Smooth muscle cell (in vitro differentiated cells): ENCODE measurements around the gene HSPA12A. TPM values are rescaled to one million over a fixed set of nuclear protein-coding genes. Genes with fewer than 3 reads are reported as not detected.

Source experiments
- DNase-seq: peaks from one replicate; lab custom pipeline; 2025; ENCODE audit not compliant: unreplicated experiment; lab: John Stamatoyannopoulos, UW
- H2AFZ ChIP-seq: fragments of 200-600 bp; sonication (generic); 2 replicates; pipeline ENCODE4 v1.6.0; 2016; ENCODE audit warnings: antibody characterized with exemption, low read depth, mild to moderate bottlenecking
- H3F3A ChIP-seq: fragments of 200-600 bp; sonication (generic); 2 replicates; pipeline ENCODE4 v1.6.0; 2017; ENCODE audit warnings: antibody characterized with exemption, low read depth
- H3K27ac ChIP-seq: fragments of 200-600 bp; sonication (generic); 2 replicates; pipeline ENCODE4 v1.5.1; 2016; ENCODE audit warnings: low read depth, mild to moderate bottlenecking
- H3K27me3 ChIP-seq: fragments of 200-600 bp; sonication (generic); 2 replicates; pipeline ENCODE4 v1.6.1; 2016; ENCODE audit warnings: low read depth, mild to moderate bottlenecking
- H3K36me3 ChIP-seq: fragments of 200-600 bp; sonication (generic); 2 replicates; pipeline ENCODE4 v1.5.1; 2016; ENCODE audit warnings: low read depth
- H3K4me1 ChIP-seq: fragments of 200-600 bp; sonication (generic); 2 replicates; pipeline ENCODE4 v1.5.1; 2016; ENCODE audit warnings: low read depth
- H3K4me2 ChIP-seq: fragments of 200-600 bp; sonication (generic); 2 replicates; pipeline ENCODE4 v1.6.0; 2016; ENCODE audit warnings: mild to moderate bottlenecking
- H3K4me3 ChIP-seq: fragments of 200-600 bp; sonication (generic); 2 replicates; pipeline ENCODE4 v1.5.1; 2016; ENCODE audit warnings: mild to moderate bottlenecking
- H3K79me2 ChIP-seq: fragments of 200-600 bp; sonication (generic); 2 replicates; pipeline ENCODE4 v1.6.0; 2016; ENCODE audit warnings: low read depth, mild to moderate bottlenecking
- H3K9ac ChIP-seq: fragments of 200-600 bp; sonication (generic); 2 replicates; pipeline ENCODE4 v1.6.0; 2016; ENCODE audit warnings: low read depth
- H3K9me3 ChIP-seq: fragments of 200-600 bp; sonication (generic); replicated peaks from 2 replicates; pipeline ENCODE4 v1.5.1; 2016; ENCODE audit warnings: low read depth
- H4K20me1 ChIP-seq: fragments of 200-600 bp; sonication (generic); 2 replicates; pipeline ENCODE4 v1.6.0; 2016; ENCODE audit warnings: low read depth
- WGBS: methylation state at CpG from one replicate; pipeline ENCODE4 v1.1.7; 2016; ENCODE audit warnings: low lambda C conversion rate; 5-methylcytosine and 5-hydroxymethylcytosine counted together
- polyA plus RNA-seq: library from polyadenylated mRNA; unstranded; fragments of >200 nt; fragmentation: Nextera tagmentation; extraction: Ambion mirVana; gene quantifications from 2 replicates; pipeline ENCODE4 v1.2.1, GENCODE V29; 2016
- total RNA-seq: library from RNA; depleted of rRNA; stranded (reverse); fragments of >200 nt; gene quantifications from 2 replicates; pipeline ENCODE4 v1.2.3, GENCODE V29; 2014
- TF ChIP-seq, protein P1 (sequence below): fragments of 200-600 bp; sonication (generic); IDR thresholded peaks from 2 replicates; pipeline ENCODE4 v1.5.1; 2017; ENCODE audit warnings: borderline replicate concordance, mild to moderate bottlenecking, antibody characterized with exemption; ENCODE audit not compliant: insufficient read depth, poor library complexity, severe bottlenecking

The HSPA12A gene
- total and polyA plus RNA-seq, 2 experiments from 2014 or later = 5.3 to 6.4 TPM

GRCh38 chr10:116685807-116686206 lies 56.6 kb downstream of the HSPA12A start:
- no peaks in the 10 kb centered on the region for H3K27me3 ChIP-seq
- no peaks in the 10 kb centered on the region for H3K79me2 ChIP-seq
- H3K27ac ChIP-seq = no peak overlapping the region
- no peaks in the 10 kb centered on the region for H4K20me1 ChIP-seq
- H3K4me1 ChIP-seq = no peaks in the 10 kb centered on the region
- no peak overlapping the region for H2AFZ ChIP-seq
- H3K9ac ChIP-seq = no peak overlapping the region
- H3F3A ChIP-seq = peaks cover 7% of the 10 kb centered on the region
- no peaks in the 10 kb centered on the region for H3K36me3 ChIP-seq
- H3K4me3 ChIP-seq = no peak overlapping the region
- no peak for DNase-seq
- no peak overlapping the region for H3K4me2 ChIP-seq
- H3K9me3 ChIP-seq = no peaks in the 10 kb centered on the region
- TF ChIP-seq, protein P1, sequence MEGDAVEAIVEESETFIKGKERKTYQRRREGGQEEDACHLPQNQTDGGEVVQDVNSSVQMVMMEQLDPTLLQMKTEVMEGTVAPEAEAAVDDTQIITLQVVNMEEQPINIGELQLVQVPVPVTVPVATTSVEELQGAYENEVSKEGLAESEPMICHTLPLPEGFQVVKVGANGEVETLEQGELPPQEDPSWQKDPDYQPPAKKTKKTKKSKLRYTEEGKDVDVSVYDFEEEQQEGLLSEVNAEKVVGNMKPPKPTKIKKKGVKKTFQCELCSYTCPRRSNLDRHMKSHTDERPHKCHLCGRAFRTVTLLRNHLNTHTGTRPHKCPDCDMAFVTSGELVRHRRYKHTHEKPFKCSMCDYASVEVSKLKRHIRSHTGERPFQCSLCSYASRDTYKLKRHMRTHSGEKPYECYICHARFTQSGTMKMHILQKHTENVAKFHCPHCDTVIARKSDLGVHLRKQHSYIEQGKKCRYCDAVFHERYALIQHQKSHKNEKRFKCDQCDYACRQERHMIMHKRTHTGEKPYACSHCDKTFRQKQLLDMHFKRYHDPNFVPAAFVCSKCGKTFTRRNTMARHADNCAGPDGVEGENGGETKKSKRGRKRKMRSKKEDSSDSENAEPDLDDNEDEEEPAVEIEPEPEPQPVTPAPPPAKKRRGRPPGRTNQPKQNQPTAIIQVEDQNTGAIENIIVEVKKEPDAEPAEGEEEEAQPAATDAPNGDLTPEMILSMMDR = no peak
- WGBS = 98% methylated on average over 6 of the region's 6 CpGs

DNA sequence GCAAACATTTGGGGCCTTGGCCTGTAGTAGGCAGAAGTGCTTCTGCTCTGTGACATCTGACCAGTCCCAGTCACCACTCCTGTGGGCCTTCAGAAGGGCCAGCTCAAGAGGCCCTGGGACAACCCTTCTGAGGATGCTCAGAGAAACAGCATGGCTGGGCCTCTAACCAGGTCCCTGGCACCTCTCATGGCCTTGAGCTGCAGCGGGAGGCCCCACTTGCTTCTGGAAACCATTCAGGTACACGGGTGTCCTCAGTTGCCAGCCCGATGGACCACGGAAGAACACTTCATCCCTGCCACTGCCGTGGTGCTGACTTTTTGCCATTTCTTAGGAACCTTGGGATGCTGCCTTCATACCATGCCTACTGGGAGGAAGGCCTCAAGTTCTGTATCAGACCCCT lies 57.6 kb downstream of the HSPA12A start:
- WGBS = 97% methylated on average over 5 of the region's 5 CpGs
- Histone ChIP-seq H2AFZ (no peak overlapping the region), H3K4me3 (no peak overlapping the region), H3K79me2 (no peaks in the 10 kb centered on the region), H3K9ac (no peak overlapping the region), H3K9me3 (no peaks in the 10 kb centered on the region), H3K4me1 (no peaks in the 10 kb centered on the region), H3K36me3 (no peaks in the 10 kb centered on the region), H3F3A (peaks cover 7% of the 10 kb centered on the region), H3K27ac (no peak overlapping the region), H4K20me1 (no peaks in the 10 kb centered on the region), H3K27me3 (no peaks in the 10 kb centered on the region), H3K4me2 (no peak overlapping the region)
- TF ChIP-seq, protein P1 = no peak
- no peak for DNase-seq

- H3K27me3 ChIP-seq = no peaks in the 10 kb centered on the region
- 93% methylated on average over 11 of the region's 11 CpGs for WGBS
- no peaks in the 10 kb centered on the region for H3K4me1 ChIP-seq
- H4K20me1 ChIP-seq = no peaks in the 10 kb centered on the region
- H3K36me3 ChIP-seq = no peaks in the 10 kb centered on the region
- DNase-seq = no peak
- peaks cover 5% of the 10 kb centered on the region for H3F3A ChIP-seq
- H3K27ac ChIP-seq = no peak overlapping the region
- no peak overlapping the region for H3K4me3 ChIP-seq
- no peak overlapping the region for H3K4me2 ChIP-seq
- H3K79me2 ChIP-seq = no peaks in the 10 kb centered on the region
- H3K9ac ChIP-seq = no peak overlapping the region
- TF ChIP-seq, protein P1 = no peak
- H3K9me3 ChIP-seq = no peaks in the 10 kb centered on the region
- no peak overlapping the region for H2AFZ ChIP-seq
These were observed 58.5 kb downstream of the HSPA12A start for GRCh38 chr10:116683821-116684220.

GRCh38 chr10:116683166-116683565 lies 59.2 kb downstream of the HSPA12A start:
- TF ChIP-seq, protein P1 = no peak
- DNase-seq = no peak
- H3K4me3 ChIP-seq = no peak overlapping the region
- no peaks in the 10 kb centered on the region for H3K27me3 ChIP-seq
- no peak overlapping the region for H3K27ac ChIP-seq
- H3K4me2 ChIP-seq = no peak overlapping the region
- 93% methylated on average over 9 of the region's 9 CpGs for WGBS
- H3F3A ChIP-seq = no peaks in the 10 kb centered on the region
- no peak overlapping the region for H2AFZ ChIP-seq
- no peak overlapping the region for H3K9ac ChIP-seq
- no peaks in the 10 kb centered on the region for H4K20me1 ChIP-seq
- no peaks in the 10 kb centered on the region for H3K9me3 ChIP-seq
- no peaks in the 10 kb centered on the region for H3K36me3 ChIP-seq
- no peaks in the 10 kb centered on the region for H3K79me2 ChIP-seq
- no peaks in the 10 kb centered on the region for H3K4me1 ChIP-seq
